CD1c-positive myeloid dendritic cell (primary cell): Measurements from ENCODE around the gene HNRNPU.
A peak's percentile ranks its signal among the peaks of the same experiment; 100 is the strongest.

Experiments used
- DNase-seq: peaks from one replicate; pipeline ENCODE4 v3.0.0-alpha.2; 2016; ENCODE audit errors: extremely low spot score

HNRNPU gene

DNA sequence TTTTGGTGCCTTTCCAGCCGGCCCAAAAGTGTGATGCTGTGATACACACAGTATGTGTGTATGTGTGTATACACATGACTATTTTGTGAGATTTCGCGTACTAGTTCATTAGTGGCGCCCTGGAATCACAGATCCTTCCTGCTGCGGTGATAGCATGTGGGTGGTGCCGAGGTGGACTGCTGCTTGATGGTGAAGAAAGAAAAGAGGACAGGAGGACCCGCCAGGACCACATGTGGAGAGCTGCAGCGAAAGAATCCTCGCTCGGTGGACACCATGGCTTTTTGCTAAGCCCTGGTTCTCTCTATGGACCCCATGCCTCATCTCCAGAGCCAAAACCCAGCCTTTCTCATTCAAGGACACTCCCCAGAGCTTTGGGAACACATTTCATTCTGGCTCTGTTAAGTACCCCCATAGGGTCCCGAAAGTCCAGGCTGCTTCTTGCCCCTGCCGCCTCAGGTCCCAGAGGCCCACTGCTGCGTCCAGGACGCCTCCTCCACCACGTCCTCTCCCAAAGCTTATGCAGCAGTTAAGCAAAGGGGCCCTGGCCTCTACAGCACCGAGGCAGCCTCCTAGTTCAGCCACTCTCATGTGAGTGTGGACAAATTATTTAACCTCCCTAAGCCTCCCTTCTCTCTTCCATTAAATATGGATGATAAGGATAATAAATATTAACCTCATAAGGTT, 61.6 kb downstream of the HNRNPU start:
- no peak for DNase-seq

DNA sequence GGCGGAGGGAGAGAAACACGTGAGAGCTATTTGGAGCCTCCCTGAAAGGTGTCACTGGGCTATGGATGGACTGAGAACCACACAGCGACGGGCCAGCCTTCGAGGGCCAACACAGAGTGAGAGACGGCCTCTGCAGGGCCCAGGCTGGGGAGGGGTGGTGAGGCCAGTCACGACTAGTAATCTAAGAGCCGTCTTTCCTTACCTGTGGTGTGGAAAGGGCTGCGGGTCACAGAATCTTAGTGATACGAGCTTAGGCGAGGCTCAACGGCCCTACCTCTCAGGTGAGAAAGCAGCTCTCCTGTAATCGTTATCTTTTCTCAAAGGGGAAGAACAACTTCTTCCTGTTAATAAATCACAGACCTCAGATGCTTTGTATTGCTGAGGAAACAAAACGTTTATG, 62.3 kb downstream of the HNRNPU start:
- DNase-seq, result no peak

GRCh38 chr1:244801246-244801645, 63.1 kb downstream of the HNRNPU start:
- DNase-seq, result peak; percentile 54

- DNase-seq, result no peak
Observed at GRCh38 chr1:244800821-244801220, 63.5 kb downstream of the HNRNPU start.
